ENCODE measurements around the gene RESP18. TPM values are rescaled to one million over a fixed set of nuclear protein-coding genes. Genes with fewer than 3 reads are reported as not detected.
"Not testable (repeated sequence)": the region's sequence is repeated elsewhere in the genome, so short reads cannot be mapped to it uniquely, and the experiment has no call there.

The RESP18 gene
- total RNA-seq, 4 donors from 2014 or later: not detected

DNA sequence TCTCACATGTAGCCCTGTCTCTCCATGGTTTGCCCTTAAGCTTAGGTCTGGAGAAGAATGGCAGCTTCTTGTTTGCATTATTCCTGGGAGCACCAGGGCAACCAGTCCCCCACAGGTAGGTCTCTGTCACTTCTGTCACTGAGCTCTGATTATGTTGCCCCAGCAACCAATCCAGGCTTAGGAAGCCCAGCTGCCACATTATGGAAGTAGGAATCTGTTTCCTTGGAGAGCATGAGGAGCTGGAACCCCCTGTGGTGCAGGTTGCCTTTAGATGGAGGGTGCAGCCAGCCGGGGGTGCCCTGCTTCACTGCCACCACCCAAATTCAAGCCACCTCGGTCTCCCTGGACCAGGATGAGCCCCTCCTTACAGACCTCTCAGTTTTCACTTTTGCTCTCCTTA is 4.8 kb downstream of the RESP18 start:
- Histone ChIP-seq H3K27me3 (peaks cover 0 to 66% of the 10 kb centered on the region in 2 donors), H3K27ac (no peak overlapping the region), H3K9me3 (no peaks in the 10 kb centered on the region), H3K4me1 (no peaks in the 10 kb centered on the region), H3K36me3 (no peaks in the 10 kb centered on the region), H3K4me3 (no peak overlapping the region)
- 52 to 63% methylated on average over 2 of the region's 2 CpGs for WGBS, 2 donors
- no peak for DNase-seq (ENCODE audit: low spot score in 2 of 2)
- TF ChIP-seq, protein P1, sequence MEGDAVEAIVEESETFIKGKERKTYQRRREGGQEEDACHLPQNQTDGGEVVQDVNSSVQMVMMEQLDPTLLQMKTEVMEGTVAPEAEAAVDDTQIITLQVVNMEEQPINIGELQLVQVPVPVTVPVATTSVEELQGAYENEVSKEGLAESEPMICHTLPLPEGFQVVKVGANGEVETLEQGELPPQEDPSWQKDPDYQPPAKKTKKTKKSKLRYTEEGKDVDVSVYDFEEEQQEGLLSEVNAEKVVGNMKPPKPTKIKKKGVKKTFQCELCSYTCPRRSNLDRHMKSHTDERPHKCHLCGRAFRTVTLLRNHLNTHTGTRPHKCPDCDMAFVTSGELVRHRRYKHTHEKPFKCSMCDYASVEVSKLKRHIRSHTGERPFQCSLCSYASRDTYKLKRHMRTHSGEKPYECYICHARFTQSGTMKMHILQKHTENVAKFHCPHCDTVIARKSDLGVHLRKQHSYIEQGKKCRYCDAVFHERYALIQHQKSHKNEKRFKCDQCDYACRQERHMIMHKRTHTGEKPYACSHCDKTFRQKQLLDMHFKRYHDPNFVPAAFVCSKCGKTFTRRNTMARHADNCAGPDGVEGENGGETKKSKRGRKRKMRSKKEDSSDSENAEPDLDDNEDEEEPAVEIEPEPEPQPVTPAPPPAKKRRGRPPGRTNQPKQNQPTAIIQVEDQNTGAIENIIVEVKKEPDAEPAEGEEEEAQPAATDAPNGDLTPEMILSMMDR (IDR thresholded peaks at IDR 0.05): no peak
- TF ChIP-seq POLR2A (IDR thresholded peaks at IDR 0.05): no peak
- no peak for TF ChIP-seq EP300 (IDR thresholded peaks at IDR 0.05)

DNA sequence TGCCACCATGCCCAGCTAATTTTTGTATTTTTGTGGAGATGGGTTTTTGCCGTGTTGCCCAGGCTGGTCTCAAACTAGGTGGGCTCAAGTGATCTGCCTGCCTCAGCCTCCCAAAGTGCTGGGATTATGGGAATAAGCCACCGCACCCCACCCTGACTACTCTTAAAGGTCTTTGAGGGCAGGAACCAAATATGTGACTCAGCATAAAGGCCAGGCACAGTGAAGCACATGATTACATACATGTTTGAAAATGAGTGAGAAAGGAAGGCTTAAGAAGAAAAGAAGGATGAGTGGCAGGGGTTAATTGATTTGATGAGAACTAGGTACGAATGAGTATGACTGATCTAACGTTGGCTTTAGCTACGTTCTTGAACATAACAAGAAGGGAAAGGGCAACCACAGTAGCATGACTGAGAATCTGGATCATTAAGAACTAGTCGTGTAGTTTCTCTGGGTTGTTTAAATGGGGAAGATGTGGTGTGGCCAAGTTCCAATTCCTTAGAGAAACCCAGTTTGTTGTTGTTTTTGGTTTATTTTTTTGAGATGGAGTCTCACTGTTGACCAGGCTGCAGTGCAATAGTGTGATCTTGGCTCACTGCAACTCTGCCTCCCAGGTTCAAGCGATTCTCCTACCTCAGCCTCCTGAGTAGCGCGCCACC is 6.8 kb downstream of the RESP18 start:
- H3K36me3 ChIP-seq: no peaks in the 10 kb centered on the region
- no peak for TF ChIP-seq POLR2A (IDR thresholded peaks at IDR 0.05)
- TF ChIP-seq, protein P1 (IDR thresholded peaks at IDR 0.05): no peak
- no peak for TF ChIP-seq EP300 (IDR thresholded peaks at IDR 0.05)
- H3K4me1 ChIP-seq: no peaks in the 10 kb centered on the region
- WGBS, 2 donors: 67% methylated on average over 9 of the region's 9 CpGs
- H3K4me3 ChIP-seq: no peak overlapping the region
- peaks cover 0 to 54% of the 10 kb centered on the region in 2 donors for H3K27me3 ChIP-seq
- H3K9me3 ChIP-seq: no peaks in the 10 kb centered on the region
- DNase-seq (ENCODE audit: low spot score in 2 of 2): no peak
- H3K27ac ChIP-seq: no peak overlapping the region

DNA sequence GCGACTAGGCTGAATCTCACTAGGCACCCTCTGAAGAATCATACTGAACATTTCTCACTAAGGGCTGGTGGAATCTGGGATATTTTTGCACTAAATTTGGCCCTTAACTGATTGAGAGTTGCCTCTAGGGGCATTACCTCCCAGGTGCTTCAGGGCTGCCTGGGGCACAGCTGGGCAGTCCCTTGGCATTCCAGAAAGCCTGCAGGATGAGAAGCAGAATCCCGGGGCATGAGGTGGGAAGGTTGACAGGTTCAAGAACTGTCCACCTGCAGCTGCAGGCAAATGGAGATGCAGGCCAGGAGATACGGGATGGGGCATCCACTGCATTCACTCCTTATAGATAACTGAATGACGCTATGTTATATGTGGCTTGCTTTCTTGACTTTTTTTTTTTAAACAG is 7.4 kb downstream of the RESP18 start:
- Histone ChIP-seq H3K36me3 (no peaks in the 10 kb centered on the region), H3K4me1 (no peaks in the 10 kb centered on the region), H3K27me3 (peaks cover 0 to 48% of the 10 kb centered on the region in 2 donors), H3K4me3 (no peak overlapping the region), H3K27ac (no peak overlapping the region), H3K9me3 (no peaks in the 10 kb centered on the region)
- TF ChIP-seq EP300 (IDR thresholded peaks at IDR 0.05) (no peak), POLR2A (IDR thresholded peaks at IDR 0.05) (no peak)
- TF ChIP-seq, protein P1 (IDR thresholded peaks at IDR 0.05): no peak
- WGBS, 2 donors: 80 to 83% methylated on average over 4 of the region's 4 CpGs
- DNase-seq (ENCODE audit: low spot score in 2 of 2): no peak

DNA sequence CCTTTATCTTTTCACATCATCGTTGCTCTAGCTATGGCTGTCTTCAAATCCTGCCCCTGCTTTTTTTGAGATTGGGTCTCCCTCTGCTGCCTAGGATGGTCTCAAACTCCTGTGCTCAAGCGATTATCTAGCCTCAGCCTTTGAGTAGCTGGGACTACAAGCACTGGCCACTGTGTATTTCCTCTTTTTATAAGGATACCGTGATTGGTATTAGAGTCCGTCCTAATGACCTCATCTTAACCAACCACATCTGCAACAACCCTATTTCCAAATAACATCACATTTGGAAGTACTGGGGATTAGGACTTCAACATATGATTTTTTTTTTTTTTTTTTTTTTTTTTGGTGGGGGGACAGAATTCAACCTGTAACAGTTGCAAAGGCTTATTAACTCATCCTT is 9.1 kb downstream of the RESP18 start:
- peaks cover 0 to 31% of the 10 kb centered on the region in 2 donors for H3K27me3 ChIP-seq
- TF ChIP-seq EP300 (IDR thresholded peaks at IDR 0.05): no peak
- no peaks in the 10 kb centered on the region for H3K4me1 ChIP-seq
- no peaks in the 10 kb centered on the region for H3K36me3 ChIP-seq
- no peak overlapping the region for H3K27ac ChIP-seq
- H3K4me3 ChIP-seq: no peak overlapping the region
- no peaks in the 10 kb centered on the region for H3K9me3 ChIP-seq
- WGBS, 2 donors: 65 to 72% methylated on average over 4 of the region's 4 CpGs
- DNase-seq (ENCODE audit: low spot score in 2 of 2): no peak

DNA sequence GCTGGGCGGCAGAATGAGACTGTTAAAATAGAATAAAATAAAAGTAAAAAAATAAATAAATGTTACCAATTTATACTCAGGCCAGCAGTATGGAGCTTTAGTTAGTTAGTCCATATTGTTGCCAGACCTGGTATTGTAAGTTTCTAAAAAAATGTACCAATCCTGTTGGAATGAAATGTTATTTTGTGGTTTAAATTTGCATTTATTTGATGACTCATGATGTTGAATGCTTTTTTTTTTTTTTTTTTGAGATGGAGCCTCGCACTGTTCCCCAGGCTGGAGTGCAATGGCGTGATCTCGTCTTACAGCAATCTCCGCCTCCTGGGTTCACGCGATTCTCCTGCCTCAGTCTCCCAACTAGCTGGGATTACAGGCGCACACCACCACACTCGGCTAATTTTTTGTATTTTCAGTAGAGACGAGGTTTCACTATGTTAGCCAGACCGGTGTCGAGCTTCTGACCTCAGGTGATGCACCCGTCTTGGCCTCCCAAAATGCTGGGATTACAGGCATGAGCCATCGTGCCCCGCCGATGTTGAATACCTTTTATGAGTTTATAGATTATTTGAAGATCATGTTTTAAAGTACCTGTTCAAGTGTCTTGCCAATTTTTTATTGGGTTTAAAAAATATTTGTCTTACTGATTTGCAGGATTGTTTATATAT is 17.6 kb downstream of the RESP18 start:
- 91 to 92% methylated on average over 16 of the region's 16 CpGs for WGBS, 2 donors
- H3K4me1 ChIP-seq: no peaks in the 10 kb centered on the region
- TF ChIP-seq EP300 (IDR thresholded peaks at IDR 0.05): no peak
- TF ChIP-seq, protein P1 (IDR thresholded peaks at IDR 0.05): no peak
- TF ChIP-seq POLR2A (IDR thresholded peaks at IDR 0.05): no peak
- no peak overlapping the region for H3K4me3 ChIP-seq
- H3K27ac ChIP-seq: no peak overlapping the region
- H3K27me3 ChIP-seq: peaks cover 0 to 13% of the 10 kb centered on the region in 2 donors
- no peaks in the 10 kb centered on the region for H3K9me3 ChIP-seq
- DNase-seq (ENCODE audit: low spot score in 2 of 2): no peak
- no peaks in the 10 kb centered on the region for H3K36me3 ChIP-seq

DNA sequence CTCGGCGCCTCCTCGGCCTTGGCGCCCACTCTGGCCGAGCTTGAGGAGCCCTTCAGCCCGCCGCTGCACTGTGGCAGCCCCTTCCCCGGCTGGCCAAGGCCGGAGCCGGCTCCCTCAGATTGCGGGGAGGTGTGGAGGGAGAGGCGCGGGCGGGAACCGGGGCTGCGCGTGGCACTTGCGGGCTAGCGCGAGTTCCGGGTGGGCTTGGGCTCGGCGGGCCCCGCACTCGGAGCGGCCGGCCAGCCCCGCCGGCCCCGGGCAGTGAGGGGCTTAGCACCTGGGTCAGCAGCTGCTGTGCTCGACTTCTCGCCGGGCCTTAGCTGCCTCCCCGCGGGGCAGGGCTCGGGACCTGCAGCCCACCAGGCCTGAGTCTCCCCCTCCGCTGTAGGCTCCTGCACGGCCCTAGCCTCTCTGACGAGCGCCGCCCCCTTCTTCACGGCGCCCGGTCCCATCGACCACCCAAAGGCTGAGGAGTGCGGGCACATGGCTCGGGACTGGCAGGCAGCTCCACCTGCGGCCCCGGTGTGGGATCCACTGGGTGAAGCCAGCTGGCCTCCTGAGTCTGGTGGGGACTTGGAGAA is 19.8 kb downstream of the RESP18 start:
- not testable (repeated sequence) for H3K27ac ChIP-seq; H3K36me3 ChIP-seq; DNase-seq (ENCODE audit: low spot score in 2 of 2); H3K9me3 ChIP-seq; H3K4me3 ChIP-seq
- Histone ChIP-seq H3K4me1 (peaks cover 0 to 12% (median 0%) of the 10 kb centered on the region in 4 donors), H3K27me3 (peaks cover 0 to 35% of the 10 kb centered on the region in 2 donors)
- WGBS, 2 donors: 91 to 94% methylated on average over 29 to 48 of the region's 49 CpGs

Data from tibial nerve (tissue), 4 donors.